Measurements from ENCODE around the gene DGKD.

DNA sequence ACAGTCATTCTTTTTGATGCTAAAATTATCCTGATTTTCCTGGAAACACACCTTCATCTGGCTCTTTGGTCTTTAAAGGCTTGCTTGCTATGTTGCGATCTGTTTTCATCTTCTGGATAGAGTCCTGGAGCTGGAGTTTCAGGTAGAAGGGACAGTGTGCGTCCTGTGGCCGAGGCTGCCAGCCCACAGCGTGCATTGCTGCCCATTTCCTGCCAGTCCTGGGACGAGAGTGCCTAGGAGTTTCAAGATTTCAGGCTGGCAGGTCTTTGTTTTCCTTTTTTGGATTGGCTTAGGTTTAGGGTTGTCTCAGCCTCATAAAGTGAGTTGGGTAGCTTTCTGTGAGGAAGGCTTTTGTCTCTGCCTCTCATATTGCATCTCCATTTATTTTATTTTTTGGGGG, 14.5 kb downstream of the DGKD start:
- TF ChIP-seq CTCF (IDR thresholded peaks at IDR 0.05) (no peak), POLR2A (IDR thresholded peaks at IDR 0.05) (no peak), POLR2AphosphoS5 (IDR thresholded peaks at IDR 0.05) (no peak)

All from prostate gland (tissue), 2 donors.